GM12801 (cell line): ENCODE measurements around the gene VSIG10L.

Experiments
- CTCF ChIP-seq: IDR thresholded peaks from one replicate; pipeline ENCODE4 v1.5.1; 2011; ENCODE audit warnings: control low read depth; ENCODE audit not compliant: insufficient read length; ENCODE audit errors: extremely low read depth

VSIG10L gene

GRCh38 chr19:51318687-51319648, 23.0 kb downstream of the VSIG10L start:
- TF ChIP-seq CTCF, result no peak

- TF ChIP-seq CTCF, result no peak
Observed at GRCh38 chr19:51317968-51318367, 24.0 kb downstream of the VSIG10L start.

- TF ChIP-seq CTCF, result no peak
Observed at GRCh38 chr19:51317376-51317775, 24.6 kb downstream of the VSIG10L start.

GRCh38 chr19:51316688-51317087, 25.3 kb downstream of the VSIG10L start:
- no peak for TF ChIP-seq CTCF

- no peak for TF ChIP-seq CTCF
Observed at GRCh38 chr19:51311351-51312257, 30.3 kb downstream of the VSIG10L start, which contains the start of gene IGLON5. Gene IGLON5, plus strand, starts transcription at chr19:51311644. Its CDS starts 204 bp downstream, at chr19:51311848.

GRCh38 chr19:51305479-51305878, 36.5 kb downstream of the VSIG10L start:
- TF ChIP-seq CTCF, result no peak

- no peak for TF ChIP-seq CTCF
Observed at GRCh38 chr19:51301266-51301665, 40.7 kb downstream of the VSIG10L start.
